C4-2B (cell line): ENCODE results near the gene MEG3.

Source experiments
- H3K27ac ChIP-seq: fragments of 450-650 bp; 2 replicates; pipeline ENCODE4 v1.5.1; 2017
- CTCF ChIP-seq: fragments of 450-650 bp; conservative IDR thresholded peaks from 2 replicates; pipeline ENCODE4 v1.5.1; 2017; ENCODE audit warnings: mild to moderate bottlenecking
- ZFX ChIP-seq: fragments of 450-650 bp; IDR thresholded peaks from 2 replicates; pipeline ENCODE4 v1.6.1; 2017

The MEG3 gene

DNA sequence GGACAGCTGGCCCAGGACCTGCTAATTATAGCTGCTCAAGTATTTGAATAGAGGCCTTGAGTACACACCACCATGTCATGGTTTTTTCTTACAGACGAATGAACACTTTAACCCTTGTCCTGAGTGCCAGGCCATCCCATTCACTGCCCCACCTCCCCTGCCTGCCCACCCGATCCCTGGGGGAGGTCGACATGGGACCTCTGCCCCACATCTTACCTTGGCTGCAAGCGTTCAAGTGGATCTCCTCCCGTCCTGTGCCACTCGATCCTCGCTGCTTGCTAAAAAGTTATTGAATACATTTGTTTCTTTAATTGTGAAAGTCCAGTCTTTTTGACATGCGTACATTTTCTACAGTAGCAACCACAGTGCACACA, 67.3 kb downstream of the MEG3 start:
- TF ChIP-seq ZFX (no peak), CTCF (no peak)
- no peak overlapping the region for H3K27ac ChIP-seq

GRCh38 chr14:100893760-100894159, 67.8 kb downstream of the MEG3 start:
- TF ChIP-seq ZFX (no peak), CTCF (no peak)
- H3K27ac ChIP-seq = no peak overlapping the region

DNA sequence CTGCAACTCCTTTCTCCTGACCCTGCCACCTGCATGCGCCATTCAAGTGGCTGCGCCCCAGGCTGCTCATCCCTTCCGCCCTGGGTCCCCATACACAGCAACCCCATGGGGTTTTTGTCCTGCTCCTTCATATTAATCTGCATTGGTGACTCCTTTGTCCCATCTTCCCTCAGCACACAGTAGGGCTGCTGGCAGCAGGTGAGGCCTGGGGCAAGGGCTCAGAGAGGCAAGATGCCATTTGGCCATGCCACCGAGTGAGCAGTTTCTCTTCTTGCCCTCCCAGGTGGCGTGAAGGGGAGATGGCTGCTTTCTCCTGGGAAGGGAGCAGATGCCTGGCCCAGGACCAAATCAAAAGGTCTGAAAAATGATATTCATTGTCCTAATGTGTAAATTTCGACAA, 68.5 kb downstream of the MEG3 start:
- TF ChIP-seq CTCF = no peak
- TF ChIP-seq ZFX = no peak
- H3K27ac ChIP-seq = no peak overlapping the region

DNA sequence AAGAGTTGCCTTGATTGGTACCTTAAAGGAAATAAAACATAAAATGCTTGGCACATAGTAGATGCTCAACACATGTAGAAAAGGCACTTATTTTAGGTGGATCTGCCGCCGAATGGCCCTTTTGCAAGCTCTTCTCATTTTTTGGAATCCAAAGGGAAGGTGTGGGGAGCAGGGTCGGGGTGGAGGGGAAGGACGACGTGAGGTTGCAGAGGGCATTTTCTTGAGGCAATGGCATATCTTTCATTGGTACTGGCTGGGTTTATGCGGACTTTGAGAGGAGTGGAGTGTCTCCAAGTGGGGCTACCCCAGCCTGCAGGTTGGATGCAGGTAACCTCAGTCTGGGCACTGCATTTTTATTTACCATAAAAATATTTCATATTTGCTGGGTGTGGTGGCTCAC, 69.5 kb downstream of the MEG3 start:
- TF ChIP-seq CTCF = no peak
- no peak for TF ChIP-seq ZFX
- H3K27ac ChIP-seq = no peak overlapping the region

DNA sequence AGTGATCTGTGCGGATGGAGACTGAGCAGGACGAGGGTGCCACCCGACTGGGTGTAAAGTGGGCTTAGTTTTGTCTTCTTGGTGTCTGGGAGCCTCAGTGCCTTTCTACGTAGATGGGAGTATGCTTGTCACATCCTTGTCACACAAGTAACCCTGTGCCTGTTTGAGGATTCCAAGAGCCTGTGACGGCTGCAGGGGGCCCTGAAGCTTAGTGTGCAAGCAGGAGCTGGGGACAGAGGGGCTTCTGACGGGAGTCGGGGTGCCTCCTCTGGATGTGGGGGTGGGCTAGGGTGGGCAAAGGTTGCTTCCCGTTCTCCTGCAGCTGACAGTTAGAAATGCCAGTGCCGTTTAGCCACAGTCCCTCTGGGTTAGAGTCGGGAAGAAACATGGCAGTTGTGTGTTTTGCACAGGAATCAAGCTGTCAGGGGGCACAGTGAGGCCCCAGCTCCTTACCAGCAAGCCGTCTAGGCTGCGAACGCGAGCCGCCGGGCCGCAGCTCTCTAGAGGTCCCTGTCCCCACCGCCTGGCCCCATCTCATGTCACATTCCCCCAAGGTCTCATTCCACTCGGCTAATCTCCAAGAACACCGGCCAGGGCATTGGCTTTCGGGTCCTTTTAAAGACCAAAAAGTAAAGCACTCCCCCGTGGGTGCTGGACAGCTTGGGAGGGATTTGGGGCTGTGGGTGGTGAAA, 70.6 kb downstream of the MEG3 start:
- TF ChIP-seq CTCF (no peak), ZFX (no peak)

DNA sequence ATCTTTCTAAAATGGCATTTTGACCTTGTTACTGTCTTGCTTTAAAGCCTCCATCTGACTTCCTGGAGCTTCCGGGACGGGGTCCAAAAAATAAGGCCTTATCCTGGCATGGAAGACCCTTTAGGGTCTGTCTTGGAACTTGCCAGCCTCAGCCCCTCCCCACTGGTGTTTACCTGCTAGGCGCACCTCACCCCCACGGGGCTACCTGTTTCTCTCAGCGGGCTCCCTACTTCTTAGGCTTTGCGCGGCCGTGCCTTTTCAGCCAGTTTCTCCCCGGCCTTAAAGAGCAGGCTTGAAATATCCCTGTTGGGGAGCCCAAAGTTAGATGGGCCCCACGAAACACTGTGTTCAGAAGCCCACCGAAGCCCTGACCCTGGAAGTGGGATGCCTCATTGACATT, 72.5 kb downstream of the MEG3 start:
- no peak overlapping the region for H3K27ac ChIP-seq
- TF ChIP-seq CTCF = no peak
- no peak for TF ChIP-seq ZFX

More for the DNA sequence above, 70.6 kb downstream of the MEG3 start:
- H3K27ac ChIP-seq = no peak overlapping the region

- H3K27ac ChIP-seq = no peak overlapping the region
- no peak for TF ChIP-seq ZFX
- no peak for TF ChIP-seq CTCF
Observed at GRCh38 chr14:100898935-100899883, 73.3 kb downstream of the MEG3 start.
